ENCODE data around the gene CYTH1. TPM values are rescaled to one million over a fixed set of nuclear protein-coding genes. Genes with fewer than 3 reads are reported as not detected.

CYTH1 gene
- total RNA-seq, 1 experiment from 2014 or later, result 9.7 TPM

DNA sequence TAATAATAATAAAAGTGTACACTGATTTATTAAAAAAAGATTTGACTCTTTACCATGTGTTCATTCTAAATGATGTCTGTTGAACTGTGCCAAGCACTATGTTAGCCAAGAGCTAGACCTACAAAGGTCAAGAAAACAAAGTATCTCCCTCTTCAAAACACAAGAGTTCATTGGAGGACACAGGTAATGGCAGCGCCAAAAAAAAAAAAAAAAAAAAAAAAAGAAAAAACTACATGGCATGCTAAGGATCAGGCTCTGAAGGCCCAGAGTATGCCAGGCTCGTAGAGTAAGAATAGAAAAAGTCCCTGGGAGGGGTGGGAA is 35.2 kb downstream of the CYTH1 start:
- Histone ChIP-seq H3K79me2 (ENCODE audit: insufficient read depth, low read length) (no peaks in the 10 kb centered on the region), H3K27me3 (ENCODE audit: insufficient read depth, low read length) (no peaks in the 10 kb centered on the region), H3K4ac (ENCODE audit: low read depth, low read length) (no peak overlapping the region), H4K8ac (replicated peaks; ENCODE audit: insufficient read length, low read depth, low read length) (no peak overlapping the region), H3K4me1 (ENCODE audit: insufficient read depth, low read length) (peaks cover 4% of the 10 kb centered on the region; the same call in 1 of the 2 replicates), H3K14ac (ENCODE audit: insufficient read depth, low read length) (no peak overlapping the region), H2BK15ac (ENCODE audit: low read depth, low read length) (no peak overlapping the region), H3K4me2 (ENCODE audit: insufficient read depth, insufficient read length, low read length) (no peak overlapping the region), H4K91ac (ENCODE audit: insufficient read length, low read depth, low read length) (no peak overlapping the region), H3K79me1 (ENCODE audit: insufficient read depth, low read depth, low read length, poor library complexity, severe bottlenecking) (no peaks in the 10 kb centered on the region), H4K5ac (ENCODE audit: insufficient read length, low read depth, low read length) (no peak overlapping the region), H3K56ac (ENCODE audit: insufficient read length, low read depth, low read length) (no peak overlapping the region), H2AK5ac (ENCODE audit: insufficient read length, low read length) (no peak overlapping the region), H2BK20ac (ENCODE audit: low read depth, low read length, poor library complexity, severe bottlenecking) (no peak overlapping the region), H3K23ac (ENCODE audit: insufficient read length, low read depth, low read length) (no peak overlapping the region), H3K9ac (ENCODE audit: extremely low read depth, insufficient read length, low read length) (no peak overlapping the region), H3K9me3 (ENCODE audit: control insufficient read depth, low read depth, low read length) (no peaks in the 10 kb centered on the region), H4K20me1 (ENCODE audit: control insufficient read depth, insufficient read depth, insufficient read length) (no peaks in the 10 kb centered on the region), H3K18ac (ENCODE audit: insufficient read length, low read depth, low read length) (no peak overlapping the region), H3K27ac (ENCODE audit: insufficient read length, low read depth, low read length) (no peak overlapping the region), H2BK120ac (ENCODE audit: low read depth, low read length, poor library complexity, severe bottlenecking) (no peak overlapping the region), H3T11ph (ENCODE audit: low read length) (no peak overlapping the region), H2BK12ac (ENCODE audit: insufficient read length, low read depth, low read length) (no peak overlapping the region), H2BK5ac (ENCODE audit: insufficient read length, low read length) (no peak overlapping the region), H2AFZ (ENCODE audit: low read length) (no peak overlapping the region), H3K23me2 (ENCODE audit: insufficient read length, low read depth, low read length, poor library complexity, severe bottlenecking) (no peaks in the 10 kb centered on the region)
- no peak for DNase-seq
- TF ChIP-seq CTCF (conservative IDR thresholded peaks at IDR 0.05), result no peak
- peak overlapping the region in 1 of 3 experiments; percentile 68; a peak in 1 of 7 replicates for H3K27ac Mint-ChIP-seq
- H3K9me3 Mint-ChIP-seq, result no peaks in the 10 kb centered on the region
- no peaks in the 10 kb centered on the region for H3K36me3 Mint-ChIP-seq (ENCODE audit: insufficient read depth in 1 of 3, low read depth in 3 of 3)
- WGBS (ENCODE audit: extremely low coverage, insufficient read length, low lambda C conversion rate), result no CpG with 5 or more reads among the region's 2 CpGs
- no peaks in the 10 kb centered on the region for H3K27me3 Mint-ChIP-seq (ENCODE audit: low read depth)
- H3K4me1 Mint-ChIP-seq, result peaks cover 21 to 24% of the 10 kb centered on the region in 2 experiments
- H3K4me3 Mint-ChIP-seq, result no peak overlapping the region
